ENCODE results near the gene ADGRE3.

ADGRE3 gene, protein sequence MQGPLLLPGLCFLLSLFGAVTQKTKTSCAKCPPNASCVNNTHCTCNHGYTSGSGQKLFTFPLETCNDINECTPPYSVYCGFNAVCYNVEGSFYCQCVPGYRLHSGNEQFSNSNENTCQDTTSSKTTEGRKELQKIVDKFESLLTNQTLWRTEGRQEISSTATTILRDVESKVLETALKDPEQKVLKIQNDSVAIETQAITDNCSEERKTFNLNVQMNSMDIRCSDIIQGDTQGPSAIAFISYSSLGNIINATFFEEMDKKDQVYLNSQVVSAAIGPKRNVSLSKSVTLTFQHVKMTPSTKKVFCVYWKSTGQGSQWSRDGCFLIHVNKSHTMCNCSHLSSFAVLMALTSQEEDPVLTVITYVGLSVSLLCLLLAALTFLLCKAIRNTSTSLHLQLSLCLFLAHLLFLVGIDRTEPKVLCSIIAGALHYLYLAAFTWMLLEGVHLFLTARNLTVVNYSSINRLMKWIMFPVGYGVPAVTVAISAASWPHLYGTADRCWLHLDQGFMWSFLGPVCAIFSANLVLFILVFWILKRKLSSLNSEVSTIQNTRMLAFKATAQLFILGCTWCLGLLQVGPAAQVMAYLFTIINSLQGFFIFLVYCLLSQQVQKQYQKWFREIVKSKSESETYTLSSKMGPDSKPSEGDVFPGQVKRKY

DNA sequence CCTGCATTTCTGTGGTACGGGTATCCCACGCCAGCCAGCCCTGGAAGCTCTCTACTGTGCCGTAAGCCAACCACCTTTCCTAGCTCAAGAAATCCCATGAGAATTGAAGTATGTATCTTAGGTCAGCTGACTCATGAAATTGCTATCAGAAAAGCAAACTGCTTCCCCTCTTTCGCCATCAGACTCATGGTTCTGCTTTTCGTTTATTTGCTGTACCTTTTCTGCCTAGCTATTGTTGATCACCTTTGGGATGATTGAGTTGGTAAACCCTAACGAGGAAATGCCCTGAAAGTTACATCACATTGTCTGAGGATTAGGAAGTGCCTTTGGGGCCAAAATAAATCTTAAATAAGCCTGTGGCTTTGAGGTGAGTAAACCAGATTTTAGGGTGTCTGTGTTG lies at the start of gene ADGRE3:
Gene ADGRE3 (minus strand): TSS at position 81 of the 400 bp plus-strand sequence. CDS start 74 bp downstream, at position 7.
- DNase-seq: no peak

DNA sequence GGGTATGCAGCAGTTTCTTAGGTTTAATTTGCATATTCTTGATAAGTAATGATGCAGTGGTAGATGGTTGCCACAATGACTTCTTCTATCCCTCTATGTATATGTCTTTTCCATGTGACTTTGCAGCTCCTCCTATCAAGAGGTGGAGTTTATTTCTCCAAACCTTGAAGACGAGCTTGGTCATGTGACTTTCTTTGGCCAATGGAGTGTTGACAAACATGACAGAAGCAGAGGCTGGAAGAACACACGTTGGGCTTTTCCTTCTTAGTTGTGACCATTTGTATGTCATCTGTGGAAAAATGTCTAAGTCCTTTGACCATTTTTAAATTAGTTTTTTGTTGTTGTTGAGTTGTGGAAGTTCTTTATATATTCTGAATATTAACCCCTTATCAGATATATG lies 47.5 kb upstream of the ADGRE3 start:
- DNase-seq: no peak

DNA sequence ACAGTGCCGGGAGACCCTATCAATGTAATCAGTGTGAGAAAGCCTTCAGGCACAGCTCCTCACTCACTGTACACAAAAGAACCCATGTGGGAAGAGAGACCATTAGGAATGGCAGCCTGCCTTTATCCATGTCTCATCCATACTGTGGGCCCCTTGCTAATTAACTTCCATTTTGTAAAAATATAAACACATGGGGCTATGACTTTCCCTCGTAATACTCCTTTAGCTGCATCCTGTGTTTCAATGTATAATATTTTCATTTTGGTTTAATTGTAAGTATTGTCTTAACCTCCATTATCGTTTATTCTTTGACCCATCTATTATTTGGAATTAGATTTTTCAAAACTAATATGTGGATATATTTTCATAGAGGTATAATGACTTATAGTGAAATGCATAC lies 44.5 kb upstream of the ADGRE3 start:
- DNase-seq: no peak

DNA sequence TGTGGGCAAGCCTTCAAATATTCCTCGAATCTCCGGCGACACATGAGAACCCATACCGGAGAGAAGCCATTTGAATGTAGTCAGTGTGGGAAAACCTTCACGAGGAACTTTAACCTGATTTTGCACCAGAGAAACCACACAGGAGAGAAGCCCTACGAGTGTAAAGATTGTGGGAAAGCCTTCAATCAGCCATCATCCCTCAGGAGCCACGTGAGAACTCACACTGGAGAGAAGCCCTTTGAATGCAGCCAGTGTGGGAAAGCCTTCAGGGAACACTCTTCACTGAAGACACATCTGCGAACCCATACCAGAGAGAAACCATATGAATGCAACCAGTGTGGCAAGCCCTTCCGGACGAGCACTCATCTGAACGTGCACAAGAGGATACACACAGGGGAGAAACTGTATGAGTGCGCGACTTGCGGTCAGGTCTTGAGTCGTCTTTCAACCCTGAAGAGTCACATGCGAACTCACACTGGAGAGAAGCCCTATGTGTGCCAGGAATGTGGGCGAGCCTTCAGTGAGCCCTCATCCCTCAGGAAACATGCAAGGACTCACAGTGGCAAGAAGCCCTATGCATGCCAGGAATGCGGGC lies 44.0 kb upstream of the ADGRE3 start:
- DNase-seq: no peak

DNA sequence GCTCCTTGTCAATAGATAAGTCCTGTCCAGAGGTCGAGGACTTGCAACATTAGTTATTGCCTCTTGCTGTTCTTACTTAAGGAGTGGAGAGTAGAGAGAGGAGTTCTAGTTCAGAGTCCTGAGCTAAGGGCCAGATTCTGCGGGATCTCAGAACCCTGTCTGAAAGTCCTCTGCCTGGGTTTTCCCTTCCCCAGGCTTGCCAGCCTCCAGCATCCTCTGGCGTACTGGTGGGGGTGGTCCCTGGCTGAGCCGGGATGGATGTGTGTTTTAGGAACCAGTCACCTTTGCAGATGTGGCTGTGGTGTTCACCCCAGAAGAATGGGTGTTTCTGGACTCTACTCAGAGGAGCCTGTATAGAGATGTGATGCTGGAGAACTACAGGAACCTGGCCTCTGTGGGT lies 41.2 kb upstream of the ADGRE3 start:
- no peak for DNase-seq

DNA sequence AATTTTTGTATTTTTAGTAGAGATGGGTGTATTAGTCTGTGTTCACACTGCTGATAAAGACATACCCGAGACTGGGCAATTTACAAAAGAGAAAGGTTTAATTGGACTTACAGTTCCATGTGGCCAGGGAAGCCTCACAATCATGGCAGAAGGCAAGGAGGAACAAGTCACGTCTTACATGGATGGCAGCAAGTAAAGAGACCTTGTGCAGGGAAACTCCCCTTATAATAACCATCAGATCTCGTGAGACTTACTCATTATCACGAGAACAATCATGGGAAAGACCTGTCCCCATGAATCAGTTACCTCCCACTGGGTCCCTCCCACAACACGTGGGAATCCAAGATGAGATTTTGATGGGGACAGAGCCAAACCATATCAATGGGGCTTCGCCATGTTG lies 29.8 kb upstream of the ADGRE3 start:
- no peak for DNase-seq

DNA sequence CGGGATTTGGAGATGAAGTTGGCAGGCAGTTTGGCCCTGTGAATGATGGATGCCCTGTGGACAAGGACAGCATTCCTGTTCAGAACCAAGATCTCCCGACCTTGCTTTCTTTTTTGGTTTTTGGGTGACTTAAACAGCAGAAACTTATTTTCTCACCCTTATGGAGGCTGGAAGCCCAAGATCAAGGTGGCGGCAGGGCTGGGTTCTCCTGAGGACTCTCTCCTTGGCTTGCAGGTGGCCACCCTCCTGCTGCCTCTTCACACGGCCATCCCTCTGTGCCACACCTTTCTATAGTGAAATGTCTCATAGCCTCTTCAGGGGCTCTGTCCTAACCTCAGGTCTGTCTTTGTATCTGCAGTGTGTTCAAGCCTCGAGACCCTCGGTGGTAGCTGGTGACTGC lies 29.2 kb upstream of the ADGRE3 start:
- no peak for DNase-seq

DNA sequence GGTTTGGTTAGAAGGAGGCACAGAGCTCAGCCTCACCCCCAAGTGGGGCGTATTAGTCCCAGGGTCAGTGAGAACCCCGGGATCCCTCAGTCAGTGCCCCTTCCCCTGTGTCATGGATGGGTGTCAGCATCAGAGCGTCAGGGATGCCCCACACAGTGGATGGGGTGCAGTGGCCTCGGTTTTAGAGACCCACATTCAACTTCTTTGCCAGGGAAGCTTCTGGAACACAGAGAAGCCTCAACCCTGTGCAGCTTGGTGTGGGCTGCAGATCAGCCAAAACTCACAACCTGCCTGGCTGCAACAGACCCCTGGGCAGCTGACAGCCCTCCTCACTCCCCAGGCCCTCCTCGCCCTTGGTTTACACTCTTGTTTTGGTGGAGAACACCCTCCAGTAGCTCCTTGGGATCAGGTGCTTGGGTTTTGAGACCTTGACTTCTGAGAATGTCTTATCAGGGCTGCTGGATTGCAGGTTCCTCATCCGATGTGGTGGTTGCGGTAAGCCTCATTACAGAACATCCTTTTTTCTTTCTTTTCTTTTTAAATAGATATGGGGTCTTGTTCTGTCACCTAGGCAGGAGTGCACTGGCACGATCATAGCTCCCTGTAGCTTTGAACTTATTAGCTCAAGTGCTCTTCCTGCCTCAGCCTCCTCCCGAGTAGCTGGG lies 26.2 kb upstream of the ADGRE3 start:
- no peak for DNase-seq

DNA sequence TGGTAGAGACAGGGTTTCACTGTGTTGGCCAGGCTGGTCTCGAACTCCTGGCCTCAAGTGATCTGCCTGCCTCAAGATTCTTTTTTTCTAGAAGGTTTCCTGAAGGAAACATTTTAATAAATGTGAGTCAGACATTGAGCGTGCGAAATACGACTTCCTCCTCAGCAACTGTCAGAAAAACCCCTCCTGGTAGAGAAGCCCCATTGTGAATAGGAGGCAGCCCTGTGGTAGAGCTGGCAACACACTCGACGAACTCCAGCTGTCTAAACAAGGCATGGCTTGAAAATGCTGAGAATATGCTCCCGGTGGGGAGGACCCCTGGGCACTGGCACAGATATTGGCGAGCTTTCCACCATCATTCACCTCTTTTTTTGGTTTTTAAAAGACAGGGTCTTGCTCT lies 25.0 kb upstream of the ADGRE3 start:
- DNase-seq: no peak

DNA sequence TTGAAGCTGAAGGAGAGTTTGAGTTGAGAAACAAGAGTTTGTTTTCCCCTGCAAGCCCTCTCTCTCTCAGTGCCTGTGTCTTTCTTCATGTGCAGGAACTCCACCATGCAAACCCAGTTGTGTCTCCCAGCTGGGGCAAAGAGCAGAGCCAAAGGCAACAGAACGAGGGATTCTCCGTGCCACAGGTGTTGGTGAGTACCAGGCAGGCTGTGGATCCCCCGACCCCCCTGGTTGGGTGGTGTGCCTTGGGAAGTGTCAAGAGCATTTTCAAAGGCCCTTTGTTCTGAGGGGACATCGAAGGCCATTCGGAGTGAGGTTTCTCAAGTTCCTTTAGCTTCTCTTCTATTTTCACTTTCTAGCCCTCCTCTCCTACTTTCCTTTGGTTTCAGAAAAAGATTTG lies 20.8 kb upstream of the ADGRE3 start:
- DNase-seq: no peak

DNA sequence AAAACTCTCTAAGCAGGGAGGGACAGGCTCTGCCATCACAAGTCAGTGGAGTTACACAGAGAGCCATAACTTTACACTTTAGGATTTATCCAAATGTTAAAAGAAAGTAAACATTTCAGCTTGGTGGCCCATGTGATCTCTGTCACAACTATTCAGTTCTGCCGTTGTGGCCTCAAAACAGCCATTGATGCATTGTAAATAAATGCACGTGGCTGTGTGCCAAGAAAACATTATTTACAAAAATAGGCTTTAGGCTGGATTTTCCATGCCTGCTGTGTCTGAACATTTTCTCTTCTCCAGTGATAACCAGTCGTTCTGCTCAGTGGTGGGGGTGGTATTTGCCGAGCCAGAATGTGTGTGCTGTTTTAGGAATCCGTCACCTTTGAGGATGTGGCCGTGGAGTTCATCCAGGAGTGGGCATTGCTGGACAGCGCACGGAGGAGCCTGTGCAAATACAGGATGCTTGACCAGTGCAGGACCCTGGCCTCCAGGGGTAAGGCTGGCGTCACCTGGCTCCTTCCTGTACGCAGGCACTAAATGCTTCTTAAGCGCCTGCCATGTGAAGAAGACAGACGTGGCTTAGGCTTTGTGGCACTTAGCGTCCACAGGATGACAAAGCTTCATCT lies 20.1 kb upstream of the ADGRE3 start:
- no peak for DNase-seq

DNA sequence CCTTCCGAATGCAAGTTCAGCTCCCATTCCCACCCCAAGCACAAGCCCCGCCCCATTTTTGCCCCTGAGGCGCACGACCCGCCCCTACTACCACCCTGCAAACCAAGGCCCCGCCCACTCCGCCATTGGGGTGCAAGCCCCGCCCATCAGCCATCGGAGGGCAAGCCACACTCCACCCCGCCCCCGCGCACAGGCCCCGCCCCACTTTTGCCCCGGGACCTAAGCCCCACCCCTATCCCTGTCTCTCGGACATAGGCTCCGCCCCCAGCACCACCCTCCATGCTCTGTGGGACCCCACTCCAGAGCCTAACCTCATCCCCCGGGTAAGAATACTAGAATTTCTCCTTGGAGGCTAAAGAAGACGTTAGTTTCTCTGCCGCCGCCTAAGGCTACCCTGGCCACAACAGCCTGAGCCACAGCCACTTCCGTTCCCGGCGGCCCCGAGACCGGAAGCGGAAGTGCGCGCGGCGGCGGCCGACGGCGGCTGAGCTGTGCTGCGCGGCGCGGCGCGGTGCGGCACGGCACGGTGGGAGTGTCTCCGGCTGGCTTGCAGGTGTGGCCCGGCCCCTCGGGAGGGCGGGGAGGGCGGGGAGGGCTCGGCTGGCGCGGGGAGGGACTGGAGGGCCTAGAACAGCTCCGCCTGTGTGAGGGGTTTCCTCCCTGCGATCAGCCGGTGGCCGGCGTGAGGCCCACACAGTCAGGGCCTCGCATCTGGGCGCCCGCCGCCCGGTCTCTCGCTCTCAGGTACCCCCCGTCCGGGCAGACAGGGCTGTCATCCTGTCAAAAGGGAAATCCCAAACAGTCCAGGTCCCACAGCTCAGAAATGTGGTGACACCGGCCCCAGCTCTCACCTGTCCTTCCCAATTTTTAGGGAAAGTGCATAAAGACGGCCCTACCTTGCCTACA lies 15.2 kb upstream of the ADGRE3 start, which contains the start of gene ZNF333:
Gene ZNF333 (plus strand): TSS at position 451 of the 906 bp plus-strand sequence. CDS start 3,444 bp downstream, outside the sequence.
- peak; percentile 97 for DNase-seq

DNA sequence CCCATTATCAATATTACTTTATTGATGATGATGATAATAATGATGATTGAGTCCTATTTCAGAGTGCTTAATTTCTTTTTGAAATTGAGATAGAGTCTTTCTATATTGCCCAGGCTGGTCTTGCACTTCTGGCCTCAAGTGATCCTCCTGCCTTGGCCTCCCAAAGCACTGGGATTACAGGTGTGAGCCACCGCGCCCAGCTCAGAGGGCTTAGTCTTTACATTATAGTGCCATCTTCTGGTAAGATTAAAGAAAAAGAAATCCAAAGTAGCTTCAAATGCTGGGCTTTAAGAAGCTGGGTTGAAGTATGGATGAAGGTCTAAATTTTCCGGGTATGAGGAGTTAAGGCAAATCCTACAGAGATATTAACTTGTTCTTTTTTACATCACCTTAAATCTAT lies 11.8 kb upstream of the ADGRE3 start:
- DNase-seq: no peak

DNA sequence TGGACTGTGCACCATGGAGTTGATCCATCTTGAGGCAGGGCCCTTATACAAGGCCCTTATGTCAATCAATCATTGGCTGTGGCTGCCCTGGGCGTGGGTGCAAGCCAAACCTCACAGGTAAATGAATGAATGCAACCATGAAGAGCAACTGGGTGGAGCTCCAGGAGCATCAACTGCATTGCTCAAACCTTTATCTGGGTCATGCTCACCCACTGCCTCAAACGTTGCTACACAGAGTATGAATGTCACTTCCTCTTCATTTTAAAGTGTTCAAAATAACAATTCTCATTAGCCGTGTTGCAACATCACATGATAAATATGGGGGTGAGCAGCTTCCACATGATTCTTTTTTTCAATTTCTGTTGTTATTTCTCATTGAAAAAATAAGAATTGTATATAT lies 8.8 kb upstream of the ADGRE3 start:
- no peak for DNase-seq

DNA sequence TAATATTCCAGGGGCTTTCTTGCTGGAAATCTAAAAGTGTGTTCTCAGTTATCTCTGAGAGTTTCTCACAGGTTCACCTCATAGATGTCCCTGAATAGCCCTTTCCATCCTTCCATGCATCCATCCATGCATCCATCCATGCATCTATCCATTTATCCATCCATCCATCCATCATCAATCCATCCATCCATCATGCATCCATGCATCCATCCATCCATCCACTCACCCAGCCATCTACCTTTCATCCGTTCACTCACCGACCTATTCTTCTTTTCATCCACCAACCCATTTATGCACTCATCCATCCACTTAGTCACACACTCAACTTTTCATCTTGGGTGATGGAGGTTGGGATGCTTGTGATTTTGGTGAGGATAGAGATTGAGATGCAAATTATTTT lies 7.4 kb upstream of the ADGRE3 start:
- no peak for DNase-seq

DNA sequence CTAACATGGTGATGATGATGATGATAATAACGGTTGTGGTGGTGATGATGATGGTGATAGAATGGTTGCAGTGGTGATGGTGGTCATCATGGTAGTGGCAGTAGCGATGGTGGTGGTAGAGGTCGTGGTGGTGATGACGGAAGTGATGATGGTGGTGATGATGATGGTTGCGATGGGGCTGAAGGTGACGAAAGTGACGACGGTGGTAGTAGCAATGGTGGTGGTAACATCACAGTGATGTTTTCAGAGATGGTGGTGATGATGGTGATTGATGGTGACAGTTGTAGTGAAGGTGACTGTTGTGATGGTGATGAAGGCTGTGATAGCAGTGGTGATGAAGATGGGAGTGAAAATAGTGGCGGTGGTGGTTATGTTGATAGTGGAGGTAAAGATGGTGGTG lies 3.6 kb upstream of the ADGRE3 start:
- DNase-seq: no peak

DNA sequence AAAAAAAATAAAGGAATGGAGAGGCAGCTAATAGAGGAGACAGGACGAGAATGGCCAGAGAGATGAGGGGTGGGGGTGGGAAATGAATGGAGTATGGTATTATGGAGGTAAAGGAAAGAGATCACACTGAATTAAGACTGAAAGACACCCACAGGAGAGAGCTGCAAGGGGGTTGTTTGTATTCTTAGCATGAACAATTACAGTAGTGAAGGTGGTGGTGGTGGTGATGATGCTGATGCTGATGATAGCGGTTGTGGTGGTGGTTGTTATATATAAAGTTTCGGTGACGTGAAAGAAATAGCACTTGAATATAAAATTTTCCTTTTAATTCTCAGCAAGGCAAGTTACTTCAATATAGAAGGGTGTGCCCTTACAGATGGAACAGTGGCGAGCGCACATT lies 2.8 kb upstream of the ADGRE3 start:
- no peak for DNase-seq

DNA sequence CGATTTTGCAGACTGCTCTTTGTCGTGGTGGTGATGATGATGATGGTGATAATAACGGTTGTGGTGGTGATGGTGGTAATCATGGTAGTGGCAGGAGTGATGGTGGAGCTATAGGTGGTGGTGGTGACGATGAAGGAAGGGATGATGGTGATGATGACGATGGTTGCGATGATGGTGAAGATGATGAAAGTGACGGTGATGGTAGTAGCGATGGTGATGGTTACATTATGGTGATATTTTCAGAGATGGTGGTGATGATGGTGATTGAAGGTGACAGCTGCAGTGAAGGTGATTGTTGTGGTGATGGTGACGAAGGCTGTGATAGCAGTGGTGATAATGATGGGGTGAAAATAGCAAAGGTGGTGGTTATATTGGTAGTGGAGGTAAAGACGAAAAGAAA lies 2.1 kb upstream of the ADGRE3 start:
- DNase-seq: no peak

DNA sequence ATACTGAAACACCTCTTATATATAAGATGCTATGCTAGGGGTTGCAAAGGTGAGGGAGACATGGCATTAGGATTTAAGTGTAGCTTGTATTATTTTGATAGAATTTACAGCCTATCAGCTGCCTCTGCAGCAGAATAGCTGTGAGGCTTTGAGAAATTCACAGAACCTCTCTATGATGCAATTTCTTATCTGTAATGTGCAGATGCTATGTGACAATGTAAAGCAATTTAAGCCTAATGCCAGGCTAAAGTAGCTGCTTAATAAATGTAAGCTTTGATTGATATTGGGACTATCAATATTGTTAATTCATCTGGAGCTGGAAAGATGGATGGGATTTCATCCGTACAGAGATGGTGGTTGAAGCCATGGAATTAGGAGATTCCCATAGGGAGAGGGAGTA lies 1.6 kb downstream of the ADGRE3 start:
- no peak for DNase-seq

DNA sequence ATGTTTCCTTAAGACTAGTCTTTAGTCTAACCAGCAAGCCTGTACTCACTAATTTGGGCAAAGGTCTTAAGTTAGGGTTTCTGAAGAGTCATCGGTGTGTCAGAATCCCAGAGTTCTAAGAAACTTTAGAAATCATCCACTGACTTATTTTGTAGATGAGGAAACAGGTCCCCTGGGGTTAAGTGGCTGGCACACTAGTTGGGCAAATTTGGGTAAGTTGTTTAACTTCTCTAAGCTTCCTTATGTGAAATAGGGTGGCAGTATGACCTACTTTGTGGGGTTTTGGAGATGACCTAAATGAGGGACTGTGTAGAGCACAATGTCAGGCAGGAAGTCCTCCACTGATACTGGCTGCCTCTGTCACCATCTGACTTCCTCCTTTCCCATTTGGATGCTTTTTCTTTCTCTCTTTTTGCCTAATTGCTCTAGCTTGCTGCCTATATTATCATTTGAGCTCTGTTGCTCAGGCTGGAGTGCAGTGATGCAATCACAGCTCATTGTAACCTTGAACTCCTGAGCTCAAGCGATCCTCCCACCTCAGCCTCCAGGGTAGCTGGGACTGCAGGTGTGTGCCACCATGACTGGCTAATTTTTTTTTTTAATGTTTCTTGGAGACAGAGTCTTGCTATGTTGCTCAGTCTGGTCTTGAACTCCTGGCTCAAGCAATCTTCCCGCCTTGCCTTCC lies 2.3 kb downstream of the ADGRE3 start:
- DNase-seq: no peak

DNA sequence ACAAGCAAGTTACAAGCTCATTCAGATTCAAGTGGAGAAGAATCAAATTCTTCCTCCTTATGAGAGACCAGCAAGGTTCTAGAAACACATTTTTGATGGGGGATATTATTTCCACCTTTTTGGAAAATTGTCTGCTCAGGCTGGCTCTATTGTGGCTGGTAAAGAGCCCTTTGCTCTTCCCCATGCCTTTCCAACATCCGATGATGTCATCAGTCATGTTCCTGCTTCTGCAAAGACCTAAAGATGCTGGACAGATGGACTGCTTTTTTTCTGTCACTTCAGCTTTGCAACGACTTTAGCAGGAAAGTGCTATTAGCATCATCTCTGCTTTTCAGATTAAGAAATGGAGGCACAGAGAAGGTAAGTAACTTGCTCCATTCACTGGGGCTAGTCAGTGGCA lies 4.2 kb downstream of the ADGRE3 start:
- no peak for DNase-seq
